HEK293 (cell line): ENCODE data around the gene UTP4.
A peak's percentile ranks its signal among the peaks of the same experiment; 100 is the strongest.

Source experiments
- BCL11B ChIP-seq: fragments of 450-650 bp; formaldehyde crosslinking; IDR thresholded peaks from 2 replicates; pipeline ENCODE4 v1.5.1; 2016; ENCODE audit warnings: low read depth, missing biosample characterization, missing genetic modification characterization
- KLF1 ChIP-seq: fragments of 450-650 bp; formaldehyde crosslinking; IDR thresholded peaks from 2 replicates; pipeline ENCODE4 v1.5.1; 2016; ENCODE audit warnings: missing biosample characterization, missing genetic modification characterization
- OSR2 ChIP-seq: fragments of 450-650 bp; formaldehyde crosslinking; IDR thresholded peaks from 2 replicates; pipeline ENCODE4 v1.5.1; 2016; ENCODE audit warnings: missing biosample characterization, missing genetic modification characterization
- PBX3 ChIP-seq: sonication (generic); formaldehyde crosslinking; IDR thresholded peaks from 2 replicates; pipeline ENCODE4 v1.8.1; 2022; ENCODE audit warnings: mild to moderate bottlenecking, moderate library complexity, missing genetic modification reagents
- PRDM10 ChIP-seq: fragments of 450-650 bp; formaldehyde crosslinking; IDR thresholded peaks from 2 replicates; pipeline ENCODE4 v1.5.1; 2016; ENCODE audit warnings: missing biosample characterization, missing genetic modification characterization
- TCF7L2 ChIP-seq: IDR thresholded peaks from 2 replicates; pipeline ENCODE4 v1.6.1; 2011; ENCODE audit warnings: low read depth, mild to moderate bottlenecking, inconsistent platforms, low read length, moderate library complexity, borderline replicate concordance
- TRIM28 ChIP-seq: IDR thresholded peaks from 2 replicates; pipeline ENCODE4 v1.6.1; 2011; ENCODE audit warnings: low read length, control low read depth, borderline replicate concordance
- ZBTB10 ChIP-seq: fragments of 450-650 bp; formaldehyde crosslinking; IDR thresholded peaks from 2 replicates; pipeline ENCODE4 v1.5.1; 2016; ENCODE audit warnings: missing biosample characterization, missing genetic modification characterization
- ZBTB44 ChIP-seq: fragments of 450-650 bp; IDR thresholded peaks from 2 replicates; pipeline ENCODE4 v1.5.1; 2018; ENCODE audit warnings: missing biosample characterization, mild to moderate bottlenecking, missing genetic modification characterization
- ZIC2 ChIP-seq: fragments of 450-650 bp; formaldehyde crosslinking; IDR thresholded peaks from 2 replicates; pipeline ENCODE4 v1.5.1; 2016; ENCODE audit warnings: missing biosample characterization, missing genetic modification characterization
- ZNF155 ChIP-seq: fragments of 450-650 bp; formaldehyde crosslinking; IDR thresholded peaks from 2 replicates; pipeline ENCODE4 v1.5.1; 2016; ENCODE audit warnings: missing biosample characterization, missing genetic modification characterization
- ZNF221 ChIP-seq: fragments of 450-650 bp; formaldehyde crosslinking; IDR thresholded peaks from 2 replicates; pipeline ENCODE4 v1.5.1; 2017; ENCODE audit warnings: missing biosample characterization, missing genetic modification characterization, borderline replicate concordance
- ZNF26 ChIP-seq: fragments of 450-650 bp; formaldehyde crosslinking; IDR thresholded peaks from 2 replicates; pipeline ENCODE4 v1.5.1; 2016; ENCODE audit warnings: missing biosample characterization, missing genetic modification characterization
- ZNF48 ChIP-seq: fragments of 450-650 bp; formaldehyde crosslinking; IDR thresholded peaks from 2 replicates; pipeline ENCODE4 v1.5.1; 2016; ENCODE audit warnings: missing biosample characterization, missing genetic modification characterization
- ZNF514 ChIP-seq: fragments of 450-650 bp; formaldehyde crosslinking; IDR thresholded peaks from 2 replicates; pipeline ENCODE4 v1.5.1; 2016; ENCODE audit warnings: missing biosample characterization, missing genetic modification characterization
- ZNF518A ChIP-seq: fragments of 450-650 bp; formaldehyde crosslinking; conservative IDR thresholded peaks from 2 replicates; pipeline ENCODE4 v1.5.1; 2016; ENCODE audit warnings: low read depth, missing biosample characterization, missing genetic modification characterization
- ZNF530 ChIP-seq: fragments of 450-650 bp; formaldehyde crosslinking; IDR thresholded peaks from 2 replicates; pipeline ENCODE4 v1.5.1; 2016; ENCODE audit warnings: low read depth, missing biosample characterization, missing genetic modification characterization
- ZNF571 ChIP-seq: fragments of 450-650 bp; formaldehyde crosslinking; IDR thresholded peaks from 2 replicates; pipeline ENCODE4 v1.5.0; 2017; ENCODE audit warnings: missing biosample characterization, missing genetic modification characterization
- ZNF664 ChIP-seq: fragments of 450-650 bp; formaldehyde crosslinking; IDR thresholded peaks from 2 replicates; pipeline ENCODE4 v1.5.1; 2016; ENCODE audit warnings: missing biosample characterization, missing genetic modification characterization
- ZNF692 ChIP-seq: fragments of 450-650 bp; formaldehyde crosslinking; IDR thresholded peaks from 2 replicates; pipeline ENCODE4 v1.5.1; 2016; ENCODE audit warnings: missing biosample characterization, missing genetic modification characterization
- ZNF707 ChIP-seq: fragments of 450-650 bp; formaldehyde crosslinking; IDR thresholded peaks from 2 replicates; pipeline ENCODE4 v1.5.1; 2016; ENCODE audit warnings: missing biosample characterization, missing genetic modification characterization
- ZNF837 ChIP-seq: fragments of 450-650 bp; formaldehyde crosslinking; IDR thresholded peaks from 2 replicates; pipeline ENCODE4 v1.5.1; 2016; ENCODE audit warnings: missing biosample characterization, missing genetic modification characterization
- ZNF843 ChIP-seq: fragments of 450-650 bp; formaldehyde crosslinking; IDR thresholded peaks from 2 replicates; pipeline ENCODE4 v1.5.1; 2016; ENCODE audit warnings: missing biosample characterization, missing genetic modification characterization

Gene UTP4

GRCh38 chr16:69131839-69132423, 518 bp upstream of the UTP4 start (continued):
- TF ChIP-seq BCL11B (tag by site-specific recombination), result 0 out of 2 replicates have a peak, but pooled peaks have one; percentile 33
- no peak for TF ChIP-seq ZNF221 (tag by site-specific recombination)
- TF ChIP-seq ZNF530 (tag by site-specific recombination), result no peak
- TF ChIP-seq TRIM28, result no peak
- no peak for TF ChIP-seq ZNF837 (tag by site-specific recombination)
- no peak for TF ChIP-seq ZNF155
- peak; percentile 92 for TF ChIP-seq KLF1 (tag by site-specific recombination)
- TF ChIP-seq PRDM10 (tag by site-specific recombination), result peak; percentile 26; the same call in 1 of the 2 replicates
- no peak for TF ChIP-seq ZNF514 (tag by site-specific recombination)
- TF ChIP-seq ZNF518A (tag by site-specific recombination), result no peak
- TF ChIP-seq ZNF571 (tag by site-specific recombination), result no peak
- TF ChIP-seq OSR2 (tag by site-specific recombination), result no peak
- no peak for TF ChIP-seq ZNF692 (tag by site-specific recombination)
- TF ChIP-seq ZBTB44 (tag by site-specific recombination), result no peak
- TF ChIP-seq ZNF26, result no peak
- no peak for TF ChIP-seq ZNF707
- peak; percentile 84 for TF ChIP-seq ZNF843
- TF ChIP-seq TCF7L2, result no peak
- peak; percentile 72 for TF ChIP-seq ZBTB10
- no peak for TF ChIP-seq ZNF664 (tag by site-specific recombination)
- no peak for TF ChIP-seq PBX3
- TF ChIP-seq ZNF48 (tag by site-specific recombination), result no peak
- no peak for TF ChIP-seq ZIC2 (tag by site-specific recombination)
